GM12878 (cell line): ENCODE measurements around the gene MID2.

Experiments used
- HDAC2 ChIP-seq: fragments of 200-600 bp; sonication (generic); IDR thresholded peaks from 2 replicates; pipeline ENCODE4 v1.6.1; 2017
- JUNB ChIP-seq: IDR thresholded peaks from 2 replicates; pipeline ENCODE4 v1.6.1; 2016; ENCODE audit warnings: antibody characterized with exemption, mild to moderate bottlenecking
- LARP7 ChIP-seq: fragments of 450-650 bp; IDR thresholded peaks from 2 replicates; pipeline ENCODE4 v1.6.1; 2017; ENCODE audit warnings: mild to moderate bottlenecking

DNA sequence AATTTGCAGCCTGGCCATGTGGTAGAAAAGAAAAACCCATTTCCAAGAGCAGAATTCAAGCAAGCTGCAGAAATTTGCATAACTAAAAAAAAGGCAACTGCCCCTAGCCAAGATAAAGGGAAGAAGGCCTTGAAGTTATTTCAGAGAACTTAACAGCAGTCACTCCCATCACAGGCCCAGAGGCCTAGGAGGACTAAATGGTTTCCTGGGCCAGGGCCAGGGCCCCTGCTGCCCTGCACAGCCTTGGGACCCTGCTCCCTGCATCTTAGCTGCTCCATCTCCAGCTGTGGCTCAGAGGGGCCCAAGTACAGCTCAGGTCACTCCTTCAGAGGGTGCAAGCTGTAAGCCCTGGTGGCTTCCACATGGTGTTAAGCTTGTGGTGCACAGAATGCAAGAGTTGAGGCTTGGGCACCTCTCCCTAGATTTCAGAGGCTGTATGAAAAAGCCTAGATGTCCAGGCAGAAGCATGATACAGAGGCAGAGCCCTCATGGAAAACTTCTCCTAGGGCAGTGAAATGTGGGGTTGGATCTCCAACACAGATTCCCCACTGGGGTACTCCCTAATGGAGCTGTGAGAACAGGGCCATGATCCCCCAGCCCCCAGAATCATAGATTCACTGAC, 6.7 kb upstream of the MID2 start:
- TF ChIP-seq LARP7 (no peak), JUNB (no peak), HDAC2 (no peak)
